Measurements from ENCODE around the gene SUCO. TPM values are rescaled to one million over a fixed set of nuclear protein-coding genes. Genes with fewer than 3 reads are reported as not detected.

Gene SUCO
- total and polyA plus RNA-seq, 2 of the 4 experiments (the other 2 are of a cell fraction) = 11.4 to 21.5 TPM

DNA sequence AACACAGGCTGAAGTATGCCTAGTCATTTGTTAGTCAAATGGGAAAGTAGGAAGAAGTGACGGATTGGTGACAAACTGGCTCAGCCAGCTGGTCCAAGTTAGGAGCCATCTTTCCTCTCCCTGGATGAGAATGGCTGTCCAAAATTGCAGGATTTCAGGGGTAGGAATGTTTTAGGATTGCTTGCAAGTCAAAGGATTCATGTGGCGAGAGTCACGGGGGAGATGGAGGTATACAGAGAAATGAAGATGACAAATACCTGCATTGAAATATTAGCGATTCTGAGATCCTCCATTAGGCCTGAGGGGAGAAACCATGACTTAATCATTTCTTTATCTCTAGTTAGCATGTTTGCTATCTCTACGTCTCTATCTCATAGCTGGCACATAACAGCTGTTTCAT lies 47.3 kb upstream of the SUCO start:
- Histone ChIP-seq H3K4me1 (ENCODE audit: control insufficient read depth, insufficient read depth, low read length) (no peaks in the 10 kb centered on the region), H3K4me3 (ENCODE audit: insufficient read depth, low read depth, low read length) (no peak overlapping the region), H2BK120ac (ENCODE audit: low read depth, low read length) (no peak overlapping the region), H3K14ac (replicated peaks; ENCODE audit: low read depth, low read length) (no peak overlapping the region), H2AK9ac (replicated peaks; ENCODE audit: low read depth, low read length, poor library complexity) (no peak overlapping the region), H2BK20ac (ENCODE audit: low read depth, low read length) (no peak overlapping the region), H4K20me1 (ENCODE audit: insufficient read depth, low read length) (no peaks in the 10 kb centered on the region), H3K9me1 (ENCODE audit: insufficient read depth, low read length) (no peaks in the 10 kb centered on the region), H3K9me3 (ENCODE audit: control insufficient read depth, insufficient read depth, low read length) (no peaks in the 10 kb centered on the region), H4K5ac (ENCODE audit: low read depth, low read length) (no peak overlapping the region), H2AK5ac (ENCODE audit: low read depth, low read length) (no peak overlapping the region), H2BK15ac (ENCODE audit: low read depth, low read length) (no peak overlapping the region), H3K4ac (ENCODE audit: low read depth, low read length) (no peak overlapping the region), H3K36me3 (ENCODE audit: control insufficient read depth, insufficient read depth, low read length) (no peaks in the 10 kb centered on the region), H3K56ac (ENCODE audit: extremely low read depth, insufficient read depth, low read length) (no peak overlapping the region), H2AFZ (replicated peaks; ENCODE audit: low read length, poor library complexity) (no peak overlapping the region), H3K9ac (ENCODE audit: low read depth, low read length) (no peak overlapping the region), H3K79me1 (ENCODE audit: low read depth in 1 of 2, low read length in 2 of 2) (no peaks in the 10 kb centered on the region), H3K27me3 (ENCODE audit: control insufficient read depth, insufficient read depth, low read length) (peaks cover 39% of the 10 kb centered on the region), H3K23ac (ENCODE audit: low read depth, low read length) (no peak overlapping the region), H3K4me2 (ENCODE audit: low read depth, low read length) (no peak overlapping the region), H4K91ac (ENCODE audit: insufficient read depth, low read depth, low read length) (no peak overlapping the region), H3K27ac (ENCODE audit: insufficient read depth, low read length) (no peak overlapping the region), H2BK5ac (ENCODE audit: low read depth, low read length, poor library complexity, severe bottlenecking) (no peak overlapping the region), H3K18ac (ENCODE audit: low read depth, low read length) (no peak overlapping the region), H4K8ac (ENCODE audit: low read depth in 2 of 2, low read length in 2 of 2) (no peak overlapping the region)
- intact Hi-C loops (cut with micrococcal nuclease) (no loop called here), in situ Hi-C loops (cut with MboI; ENCODE audit: low sequenced_read_pairs) (no loop called here), dilution Hi-C loops (cut with HindIII; ENCODE audit: low sequenced_read_pairs, unreplicated experiment) (no loop called here)
- ATAC-seq (ENCODE audit: low read depth) = no peak
- TF ChIP-seq MAZ (IDR thresholded peaks at IDR 0.05; ENCODE audit: borderline replicate concordance, low read depth, low read length) = no peak
- POLR2A ChIA-PET (ENCODE audit: unreplicated experiment) = no interaction called here
- WGBS, 2 experiments (ENCODE audit: extremely low coverage in 2 of 2, insufficient read length in 1 of 2) = no CpG with 5 or more reads among the region's 5 CpGs
- CTCF ChIA-PET = no interaction called here
- DNase-seq = no peak
- BruUV-seq (replicated peaks) = no TSS peak

Measured in IMR-90 (cell line).